HEK293 (cell line): ENCODE measurements around the gene PDE6H.

Source experiments
- ZNF362 ChIP-seq: fragments of 450-650 bp; formaldehyde crosslinking; IDR thresholded peaks from 2 replicates; pipeline ENCODE4 v1.5.1; 2016; ENCODE audit warnings: missing biosample characterization, missing genetic modification characterization
- TF ChIP-seq, protein P1 (sequence below): fragments of 450-650 bp; formaldehyde crosslinking; IDR thresholded peaks from 2 replicates; pipeline ENCODE4 v1.5.1; 2017; ENCODE audit warnings: missing biosample characterization, missing genetic modification characterization
- TF ChIP-seq, protein P2 (sequence below): fragments of 450-650 bp; formaldehyde crosslinking; IDR thresholded peaks from 2 replicates; pipeline ENCODE4 v1.5.1; 2016; ENCODE audit warnings: missing biosample characterization, missing genetic modification characterization

GRCh38 chr12:14970473-14970872 is 2.4 kb upstream of the PDE6H start:
- no peak for TF ChIP-seq ZNF362
- TF ChIP-seq, protein P1, sequence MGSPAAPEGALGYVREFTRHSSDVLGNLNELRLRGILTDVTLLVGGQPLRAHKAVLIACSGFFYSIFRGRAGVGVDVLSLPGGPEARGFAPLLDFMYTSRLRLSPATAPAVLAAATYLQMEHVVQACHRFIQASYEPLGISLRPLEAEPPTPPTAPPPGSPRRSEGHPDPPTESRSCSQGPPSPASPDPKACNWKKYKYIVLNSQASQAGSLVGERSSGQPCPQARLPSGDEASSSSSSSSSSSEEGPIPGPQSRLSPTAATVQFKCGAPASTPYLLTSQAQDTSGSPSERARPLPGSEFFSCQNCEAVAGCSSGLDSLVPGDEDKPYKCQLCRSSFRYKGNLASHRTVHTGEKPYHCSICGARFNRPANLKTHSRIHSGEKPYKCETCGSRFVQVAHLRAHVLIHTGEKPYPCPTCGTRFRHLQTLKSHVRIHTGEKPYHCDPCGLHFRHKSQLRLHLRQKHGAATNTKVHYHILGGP (tag by site-specific recombination): no peak
- TF ChIP-seq, protein P2, sequence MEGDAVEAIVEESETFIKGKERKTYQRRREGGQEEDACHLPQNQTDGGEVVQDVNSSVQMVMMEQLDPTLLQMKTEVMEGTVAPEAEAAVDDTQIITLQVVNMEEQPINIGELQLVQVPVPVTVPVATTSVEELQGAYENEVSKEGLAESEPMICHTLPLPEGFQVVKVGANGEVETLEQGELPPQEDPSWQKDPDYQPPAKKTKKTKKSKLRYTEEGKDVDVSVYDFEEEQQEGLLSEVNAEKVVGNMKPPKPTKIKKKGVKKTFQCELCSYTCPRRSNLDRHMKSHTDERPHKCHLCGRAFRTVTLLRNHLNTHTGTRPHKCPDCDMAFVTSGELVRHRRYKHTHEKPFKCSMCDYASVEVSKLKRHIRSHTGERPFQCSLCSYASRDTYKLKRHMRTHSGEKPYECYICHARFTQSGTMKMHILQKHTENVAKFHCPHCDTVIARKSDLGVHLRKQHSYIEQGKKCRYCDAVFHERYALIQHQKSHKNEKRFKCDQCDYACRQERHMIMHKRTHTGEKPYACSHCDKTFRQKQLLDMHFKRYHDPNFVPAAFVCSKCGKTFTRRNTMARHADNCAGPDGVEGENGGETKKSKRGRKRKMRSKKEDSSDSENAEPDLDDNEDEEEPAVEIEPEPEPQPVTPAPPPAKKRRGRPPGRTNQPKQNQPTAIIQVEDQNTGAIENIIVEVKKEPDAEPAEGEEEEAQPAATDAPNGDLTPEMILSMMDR (tag by site-specific recombination): no peak
